ENCODE results near the gene LRRC32. TPM values are rescaled to one million over a fixed set of nuclear protein-coding genes. Genes with fewer than 3 reads are reported as not detected.

The LRRC32 gene
- total RNA-seq, 1 donor from 2014 or later = 43.2 TPM

DNA sequence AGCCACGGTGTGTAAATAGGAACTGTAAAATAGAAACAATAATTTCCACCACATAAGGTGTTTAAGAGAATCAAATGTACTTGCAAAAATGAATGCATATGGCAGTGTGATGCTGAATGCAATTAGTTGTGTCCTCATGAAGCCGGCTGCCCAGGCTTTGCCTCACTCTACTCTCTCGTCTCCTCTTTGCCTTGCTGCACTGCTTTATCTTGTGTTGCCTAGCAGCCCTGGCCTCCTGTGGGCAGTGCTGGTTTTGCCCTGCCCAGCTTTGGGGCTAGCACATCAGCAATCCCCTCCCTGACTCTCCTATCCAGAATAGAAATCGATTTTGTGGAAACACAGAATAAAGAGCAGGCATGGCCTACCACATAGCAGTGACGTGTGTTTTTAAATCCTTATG lies 30.0 kb downstream of the LRRC32 start:
- no peak overlapping the region for H3K4me3 Mint-ChIP-seq
- peak in 1 of 2 experiments; percentile 34 for DNase-seq (ENCODE audit: low spot score in 2 of 2, unreplicated experiment in 2 of 2)
- peak overlapping the region; percentile 7 for H3K27ac Mint-ChIP-seq
- no peaks in the 10 kb centered on the region for H3K9me3 Mint-ChIP-seq
- no peaks in the 10 kb centered on the region for H3K27me3 Mint-ChIP-seq (ENCODE audit: low read depth)
- no peaks in the 10 kb centered on the region for H3K36me3 Mint-ChIP-seq
- peaks cover 28% of the 10 kb centered on the region for H3K4me1 Mint-ChIP-seq
- TF ChIP-seq, protein P1, sequence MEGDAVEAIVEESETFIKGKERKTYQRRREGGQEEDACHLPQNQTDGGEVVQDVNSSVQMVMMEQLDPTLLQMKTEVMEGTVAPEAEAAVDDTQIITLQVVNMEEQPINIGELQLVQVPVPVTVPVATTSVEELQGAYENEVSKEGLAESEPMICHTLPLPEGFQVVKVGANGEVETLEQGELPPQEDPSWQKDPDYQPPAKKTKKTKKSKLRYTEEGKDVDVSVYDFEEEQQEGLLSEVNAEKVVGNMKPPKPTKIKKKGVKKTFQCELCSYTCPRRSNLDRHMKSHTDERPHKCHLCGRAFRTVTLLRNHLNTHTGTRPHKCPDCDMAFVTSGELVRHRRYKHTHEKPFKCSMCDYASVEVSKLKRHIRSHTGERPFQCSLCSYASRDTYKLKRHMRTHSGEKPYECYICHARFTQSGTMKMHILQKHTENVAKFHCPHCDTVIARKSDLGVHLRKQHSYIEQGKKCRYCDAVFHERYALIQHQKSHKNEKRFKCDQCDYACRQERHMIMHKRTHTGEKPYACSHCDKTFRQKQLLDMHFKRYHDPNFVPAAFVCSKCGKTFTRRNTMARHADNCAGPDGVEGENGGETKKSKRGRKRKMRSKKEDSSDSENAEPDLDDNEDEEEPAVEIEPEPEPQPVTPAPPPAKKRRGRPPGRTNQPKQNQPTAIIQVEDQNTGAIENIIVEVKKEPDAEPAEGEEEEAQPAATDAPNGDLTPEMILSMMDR (IDR thresholded peaks at IDR 0.05; ENCODE audit: unreplicated experiment) = no peak

DNA sequence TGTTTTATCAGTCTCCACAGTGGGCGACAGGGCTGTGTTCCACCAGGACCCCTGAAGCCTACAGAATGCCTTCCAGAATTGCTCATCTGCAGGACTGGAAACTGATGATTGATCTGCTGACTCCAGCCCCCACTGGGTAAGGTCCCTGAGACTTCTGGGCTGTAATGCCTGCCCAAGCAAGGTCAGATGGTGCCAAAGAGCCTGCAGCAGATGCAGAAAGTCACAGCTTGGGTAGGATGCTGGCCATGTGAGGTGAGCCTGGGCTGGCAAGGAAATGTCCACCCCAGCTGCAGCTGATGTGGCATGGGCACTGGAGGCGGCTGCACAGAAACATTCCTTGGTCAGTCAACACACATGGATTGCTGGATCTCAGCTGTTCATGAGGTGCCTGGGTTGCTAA lies 30.9 kb downstream of the LRRC32 start:
- H3K27me3 Mint-ChIP-seq (ENCODE audit: low read depth) = no peaks in the 10 kb centered on the region
- TF ChIP-seq, protein P1 (IDR thresholded peaks at IDR 0.05; ENCODE audit: unreplicated experiment) = no peak

GRCh38 chr11:76638270-76639197 lies 32.0 kb downstream of the LRRC32 start:
- peaks cover 22% of the 10 kb centered on the region for H3K4me1 Mint-ChIP-seq
- DNase-seq (ENCODE audit: low spot score in 2 of 2, unreplicated experiment in 2 of 2) = peak in 1 of 2 experiments; percentile 24
- no peaks in the 10 kb centered on the region for H3K36me3 Mint-ChIP-seq
- H3K4me3 Mint-ChIP-seq = no peak overlapping the region
- no peaks in the 10 kb centered on the region for H3K9me3 Mint-ChIP-seq
- no peak overlapping the region for H3K27ac Mint-ChIP-seq
- H3K27me3 Mint-ChIP-seq (ENCODE audit: low read depth) = no peaks in the 10 kb centered on the region
- TF ChIP-seq, protein P1 (IDR thresholded peaks at IDR 0.05; ENCODE audit: unreplicated experiment) = no peak

More for the DNA sequence above, 30.9 kb downstream of the LRRC32 start:
- no peak overlapping the region for H3K27ac Mint-ChIP-seq
- H3K36me3 Mint-ChIP-seq = no peaks in the 10 kb centered on the region
- DNase-seq (ENCODE audit: low spot score in 2 of 2, unreplicated experiment in 2 of 2) = no peak
- no peak overlapping the region for H3K4me3 Mint-ChIP-seq
- no peaks in the 10 kb centered on the region for H3K9me3 Mint-ChIP-seq
- peaks cover 24% of the 10 kb centered on the region for H3K4me1 Mint-ChIP-seq

- H3K9me3 Mint-ChIP-seq = no peaks in the 10 kb centered on the region
- H3K4me3 Mint-ChIP-seq = no peak overlapping the region
- DNase-seq (ENCODE audit: low spot score in 2 of 2, unreplicated experiment in 2 of 2) = no peak
- H3K4me1 Mint-ChIP-seq = peaks cover 17% of the 10 kb centered on the region
- no peaks in the 10 kb centered on the region for H3K36me3 Mint-ChIP-seq
- no peaks in the 10 kb centered on the region for H3K27me3 Mint-ChIP-seq (ENCODE audit: low read depth)
- TF ChIP-seq, protein P1 (IDR thresholded peaks at IDR 0.05; ENCODE audit: unreplicated experiment) = no peak
- H3K27ac Mint-ChIP-seq = no peak overlapping the region
These were observed 32.9 kb downstream of the LRRC32 start for GRCh38 chr11:76637491-76638269.

GRCh38 chr11:76636826-76637460 lies 33.6 kb downstream of the LRRC32 start:
- Mint-ChIP-seq H3K9me3 (no peaks in the 10 kb centered on the region), H3K4me3 (no peak overlapping the region), H3K4me1 (peaks cover 12% of the 10 kb centered on the region), H3K36me3 (no peaks in the 10 kb centered on the region), H3K27ac (no peak overlapping the region), H3K27me3 (ENCODE audit: low read depth) (no peaks in the 10 kb centered on the region)
- TF ChIP-seq, protein P1 (IDR thresholded peaks at IDR 0.05; ENCODE audit: unreplicated experiment) = no peak
- DNase-seq (ENCODE audit: low spot score in 2 of 2, unreplicated experiment in 2 of 2) = no peak

All from mesothelial cell of epicardium (in vitro differentiated cells).